Upper lobe of left lung (tissue), 4 donors: ENCODE results near the gene RTTN.

Source experiments
- CTCF ChIP-seq, 6 experiments: fragments of 450-650 bp in 4 of 6; fragments of 200-600 bp in 2 of 6; sonication (generic) in 2 of 6; IDR thresholded peaks; one replicate each; pipeline ENCODE4 v1.5.1; 2016 to 2019; ENCODE audit warnings: antibody characterized with exemption in 6 of 6
- POLR2AphosphoS5 ChIP-seq, 2 donors: sonication (generic); formaldehyde crosslinking; IDR thresholded peaks; one replicate each; pipeline ENCODE4 v1.5.1; 2017; ENCODE audit warnings: antibody characterized with exemption in 2 of 2

GRCh38 chr18:70228536-70228935, 23.0 kb upstream of the RTTN start:
- TF ChIP-seq CTCF (IDR thresholded peaks at IDR 0.05) (no peak), POLR2AphosphoS5 (IDR thresholded peaks at IDR 0.05) (no peak)
